Activated T-helper 2 cell treated with anti-CD3 and anti-CD28 coated beads, Interferon-gamma antibody, Interleukin-2, Interleukin-4, amounts not matched to agents 10 μg/mL and 5 μg/mL and 100 μg/mL, durations not matched to agents 14 hours and 24 hours and 36 hours (primary cell): ENCODE results near the gene SORCS2. TPM values are rescaled to one million over a fixed set of nuclear protein-coding genes. Genes with fewer than 3 reads are reported as not detected.

ENCODE experiments used
- DNase-seq: peaks from one replicate; pipeline ENCODE4 v3.0.0; 2021; ENCODE audit warnings: low spot score
- H3K27ac Mint-ChIP-seq: one replicate; pipeline ENCODE4 v1.8.0; 2021; ENCODE audit warnings: mixed read lengths
- H3K27me3 Mint-ChIP-seq: one replicate; pipeline ENCODE4 v1.8.0; 2021; ENCODE audit warnings: low read depth, mixed read lengths
- H3K36me3 Mint-ChIP-seq: one replicate; pipeline ENCODE4 v1.8.0; 2021; ENCODE audit warnings: low read depth, mixed read lengths
- H3K4me1 Mint-ChIP-seq: one replicate; pipeline ENCODE4 v1.8.0; 2021; ENCODE audit warnings: low read depth, mixed read lengths
- H3K4me3 Mint-ChIP-seq: one replicate; pipeline ENCODE4 v1.8.0; 2021; ENCODE audit warnings: low read depth, mild to moderate bottlenecking, moderate library complexity, mixed read lengths
- H3K9me3 Mint-ChIP-seq: one replicate; pipeline ENCODE4 v1.8.0; 2021; ENCODE audit warnings: mixed read lengths
- intact Hi-C: fragments of 100-400 bp; cut with micrococcal nuclease; formaldehyde crosslinking; loops from one replicate; pipeline ENCODE4 v1.15.1; 2023
- total RNA-seq: library from RNA; stranded (reverse); gene quantifications from 2 replicates; pipeline ENCODE4 v1.2.3, GENCODE V29; 2022

Gene SORCS2
- total RNA-seq, 1 donor from 2014 or later, result 0.02 TPM

DNA sequence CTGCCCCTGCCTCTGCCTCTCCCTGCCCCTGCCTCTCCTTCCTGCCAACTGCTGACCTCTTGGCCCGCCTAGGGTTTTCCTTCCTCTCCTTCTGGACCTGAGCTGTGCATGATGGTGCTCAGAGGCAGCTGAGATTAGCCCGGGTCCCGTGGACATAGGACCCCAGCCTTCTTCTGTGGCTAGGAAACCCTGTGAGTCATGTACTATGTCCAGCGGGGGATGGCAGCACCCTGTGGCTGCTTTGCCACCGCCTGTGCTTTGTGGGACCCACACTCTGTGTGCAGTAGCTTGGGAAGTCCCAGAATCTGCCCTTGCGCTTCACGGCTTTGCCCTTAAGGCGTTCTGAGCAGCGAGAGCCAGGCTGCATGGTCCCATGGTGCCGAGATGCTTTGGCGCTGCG lies 347.9 kb downstream of the SORCS2 start:
- no peaks in the 10 kb centered on the region for H3K4me1 Mint-ChIP-seq
- no peak overlapping the region for H3K27ac Mint-ChIP-seq
- H3K27me3 Mint-ChIP-seq, result no peaks in the 10 kb centered on the region
- H3K4me3 Mint-ChIP-seq, result no peak overlapping the region
- H3K36me3 Mint-ChIP-seq, result no peaks in the 10 kb centered on the region
- H3K9me3 Mint-ChIP-seq, result peaks cover 10% of the 10 kb centered on the region
- intact Hi-C loops, result no loop called here
- no peak for DNase-seq

DNA sequence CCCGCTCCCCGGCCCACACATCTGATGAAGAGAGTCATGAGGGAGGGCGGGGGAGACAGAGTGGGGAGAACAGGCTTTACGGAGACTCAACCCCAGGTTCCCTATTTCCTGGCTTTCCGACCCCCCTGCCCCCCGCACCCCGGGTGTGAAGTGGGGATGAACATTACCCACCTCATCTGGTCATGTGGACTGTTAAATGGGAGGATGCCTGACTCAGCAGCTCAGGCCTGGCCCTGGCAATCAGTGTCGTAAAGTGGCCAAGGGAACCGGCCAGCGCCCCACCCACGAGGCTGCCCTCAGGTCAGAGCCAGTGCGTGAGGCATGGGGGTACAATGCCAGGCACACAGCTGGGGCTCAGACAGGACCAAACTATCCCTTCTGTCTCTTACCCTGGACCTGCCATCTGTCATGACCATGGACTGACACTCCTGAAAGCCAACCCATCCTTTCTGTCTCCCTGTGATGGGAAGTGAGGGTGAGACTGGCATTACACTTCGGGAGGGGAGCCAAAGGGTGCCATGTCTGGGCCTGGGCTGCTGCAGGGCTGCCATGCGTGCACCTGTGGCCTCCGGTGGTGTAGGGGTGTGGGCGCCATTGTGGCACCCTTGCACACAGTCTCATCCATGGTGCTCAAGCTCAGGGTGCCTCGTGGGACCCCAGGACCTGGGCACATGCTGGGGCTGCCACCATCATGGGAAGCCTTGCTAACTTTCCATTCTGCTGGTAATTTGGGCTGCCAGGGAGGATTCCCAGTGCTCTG lies 348.5 kb downstream of the SORCS2 start:
- Mint-ChIP-seq H3K4me3 (no peak overlapping the region), H3K36me3 (no peaks in the 10 kb centered on the region), H3K4me1 (no peaks in the 10 kb centered on the region), H3K27ac (no peak overlapping the region), H3K27me3 (no peaks in the 10 kb centered on the region), H3K9me3 (peaks cover 10% of the 10 kb centered on the region)
- intact Hi-C loops, result no loop called here
- no peak for DNase-seq

DNA sequence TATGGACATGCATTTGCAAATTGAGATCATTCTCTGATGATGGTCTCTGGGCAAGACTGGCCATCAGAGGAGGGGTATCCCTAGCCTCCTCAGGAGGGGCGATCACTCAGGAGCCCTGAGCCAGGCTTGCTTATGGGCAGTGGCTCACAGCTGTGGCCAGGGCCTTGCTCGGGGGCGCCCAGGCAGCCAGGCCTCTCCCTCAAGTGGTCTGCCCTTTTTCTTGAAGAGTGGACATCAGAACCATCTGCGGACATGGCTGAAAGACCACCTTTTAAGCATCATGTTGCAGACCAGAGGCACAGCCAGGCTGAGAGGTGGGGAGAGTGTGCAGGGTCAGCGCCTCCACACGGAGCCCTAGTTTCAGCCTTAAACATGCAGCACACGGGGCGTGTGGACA lies 349.1 kb downstream of the SORCS2 start:
- Mint-ChIP-seq H3K27me3 (no peaks in the 10 kb centered on the region), H3K9me3 (peaks cover 10% of the 10 kb centered on the region), H3K4me3 (no peak overlapping the region), H3K36me3 (no peaks in the 10 kb centered on the region), H3K4me1 (no peaks in the 10 kb centered on the region), H3K27ac (no peak overlapping the region)
- no peak for DNase-seq
- intact Hi-C loops, result no loop called here

DNA sequence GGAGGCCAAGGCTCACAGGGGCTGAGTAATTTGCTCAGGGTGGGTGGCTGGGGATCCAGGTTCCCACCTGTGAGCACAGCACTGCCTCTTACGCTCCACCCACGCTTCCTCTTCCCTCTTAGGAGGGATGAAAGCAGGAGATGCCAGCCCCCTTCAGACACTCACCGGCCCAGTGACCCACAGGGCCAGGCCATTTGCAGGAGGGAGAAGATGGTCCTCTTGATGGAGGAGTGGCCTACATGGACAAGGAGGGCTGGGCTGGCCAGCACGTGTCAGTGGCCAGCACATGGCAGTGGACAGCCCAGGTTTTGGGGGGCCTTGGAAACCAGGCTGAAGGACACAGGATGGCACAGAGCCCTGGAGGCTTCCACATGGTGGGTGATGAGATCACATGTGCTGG lies 350.4 kb downstream of the SORCS2 start:
- H3K27ac Mint-ChIP-seq, result no peak overlapping the region
- H3K9me3 Mint-ChIP-seq, result peaks cover 10% of the 10 kb centered on the region
- H3K4me3 Mint-ChIP-seq, result no peak overlapping the region
- no peak for DNase-seq
- no peaks in the 10 kb centered on the region for H3K4me1 Mint-ChIP-seq
- intact Hi-C loops, result no loop called here
- no peaks in the 10 kb centered on the region for H3K36me3 Mint-ChIP-seq
- H3K27me3 Mint-ChIP-seq, result no peaks in the 10 kb centered on the region

DNA sequence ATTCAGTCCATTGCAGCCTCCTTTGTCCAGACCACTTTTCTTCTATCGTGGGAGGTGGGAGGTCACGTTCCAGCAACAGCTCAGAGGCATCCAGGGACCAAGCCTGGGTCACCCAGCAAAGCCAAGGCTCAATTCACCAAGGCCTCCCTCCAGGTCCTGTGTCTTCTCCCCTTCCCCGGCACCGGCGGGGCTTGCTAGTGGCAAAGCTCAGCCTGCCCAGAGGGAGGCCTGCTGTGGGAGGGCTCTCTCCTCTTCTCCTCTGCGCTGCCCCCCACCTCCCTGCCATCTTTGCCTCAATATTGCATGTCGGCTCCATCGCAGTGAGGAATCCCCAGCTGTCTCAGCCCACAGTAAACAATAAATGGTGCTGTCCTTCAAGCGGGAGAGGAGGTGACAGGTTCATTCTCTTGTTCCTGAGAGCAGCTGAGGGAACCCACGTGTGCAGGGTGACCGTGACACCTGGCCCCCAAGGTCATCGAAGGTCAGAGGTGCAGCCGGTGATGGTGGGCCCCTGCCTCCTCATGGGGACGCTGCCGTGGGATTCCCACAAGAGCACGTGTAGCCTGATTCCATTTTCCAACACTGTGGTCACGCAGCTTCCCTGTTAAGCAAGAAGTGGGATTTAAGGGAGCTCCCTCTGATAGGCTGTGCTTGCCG lies 353.9 kb downstream of the SORCS2 start:
- intact Hi-C loops, result no loop called here
- Mint-ChIP-seq H3K27me3 (no peaks in the 10 kb centered on the region), H3K4me3 (no peak overlapping the region), H3K9me3 (peaks cover 16% of the 10 kb centered on the region), H3K4me1 (no peaks in the 10 kb centered on the region), H3K27ac (no peak overlapping the region), H3K36me3 (no peaks in the 10 kb centered on the region)
- no peak for DNase-seq

DNA sequence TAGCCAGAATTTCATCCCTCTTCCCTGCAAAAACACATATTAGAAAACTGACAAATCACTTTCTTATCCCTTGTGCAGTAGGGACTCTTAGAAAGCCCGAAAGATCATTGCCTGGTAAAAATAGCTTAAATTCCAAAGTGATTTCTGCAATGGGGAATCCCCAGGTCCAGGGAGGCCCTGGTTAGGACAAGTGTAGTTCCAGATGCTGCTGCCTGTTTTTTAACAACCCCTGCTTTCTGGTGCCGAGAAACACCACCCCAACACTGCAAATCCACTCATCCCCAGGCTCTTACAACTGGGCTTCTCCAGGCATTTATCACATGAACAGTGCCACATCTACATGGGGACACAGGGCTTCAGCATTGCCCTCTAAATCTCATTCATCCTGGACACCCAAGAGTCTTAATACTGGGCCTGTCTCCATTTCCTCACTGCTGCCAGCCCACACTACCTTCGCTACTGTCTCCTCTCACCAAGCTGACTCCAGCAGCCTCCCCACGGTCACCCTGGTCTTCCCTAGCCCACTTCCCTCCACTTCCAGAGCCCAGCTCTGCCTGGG lies 354.6 kb downstream of the SORCS2 start:
- DNase-seq, result no peak
- H3K27me3 Mint-ChIP-seq, result no peaks in the 10 kb centered on the region
- peaks cover 17% of the 10 kb centered on the region for H3K9me3 Mint-ChIP-seq
- no peak overlapping the region for H3K27ac Mint-ChIP-seq
- no peaks in the 10 kb centered on the region for H3K36me3 Mint-ChIP-seq
- no peaks in the 10 kb centered on the region for H3K4me1 Mint-ChIP-seq
- intact Hi-C loops, result no loop called here
- H3K4me3 Mint-ChIP-seq, result no peak overlapping the region

DNA sequence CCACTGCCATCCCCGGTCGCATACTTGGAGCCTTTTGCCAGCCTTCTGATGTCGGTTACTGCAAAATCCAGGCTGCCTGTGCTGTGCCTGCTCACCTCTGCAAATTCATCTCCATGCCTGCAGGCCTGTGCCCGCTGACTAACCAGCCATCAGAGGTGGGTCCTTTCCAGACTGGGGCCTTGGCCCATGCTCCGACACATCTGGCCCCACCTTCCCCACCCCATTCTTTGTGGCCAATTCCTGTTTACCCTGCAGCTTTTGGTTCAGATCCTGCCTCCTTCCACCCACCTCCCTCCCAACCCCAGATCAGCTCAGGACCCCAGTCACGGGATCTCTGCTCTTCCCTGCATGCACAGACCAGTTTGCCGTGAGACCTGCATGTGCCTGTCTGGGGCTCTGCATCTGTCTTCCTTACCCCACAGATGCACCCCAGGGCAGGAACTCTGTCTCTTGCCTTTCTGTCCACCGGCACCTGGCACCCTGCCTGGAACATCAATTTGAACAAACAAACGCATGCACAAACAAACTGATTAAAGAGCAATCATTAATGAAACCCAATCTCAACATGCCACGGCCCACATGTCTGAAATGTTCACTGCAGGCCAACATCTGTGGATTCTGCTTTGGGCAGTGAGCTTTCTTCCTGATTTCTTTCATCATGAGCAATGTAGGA lies 355.2 kb downstream of the SORCS2 start:
- no peaks in the 10 kb centered on the region for H3K27me3 Mint-ChIP-seq

DNA sequence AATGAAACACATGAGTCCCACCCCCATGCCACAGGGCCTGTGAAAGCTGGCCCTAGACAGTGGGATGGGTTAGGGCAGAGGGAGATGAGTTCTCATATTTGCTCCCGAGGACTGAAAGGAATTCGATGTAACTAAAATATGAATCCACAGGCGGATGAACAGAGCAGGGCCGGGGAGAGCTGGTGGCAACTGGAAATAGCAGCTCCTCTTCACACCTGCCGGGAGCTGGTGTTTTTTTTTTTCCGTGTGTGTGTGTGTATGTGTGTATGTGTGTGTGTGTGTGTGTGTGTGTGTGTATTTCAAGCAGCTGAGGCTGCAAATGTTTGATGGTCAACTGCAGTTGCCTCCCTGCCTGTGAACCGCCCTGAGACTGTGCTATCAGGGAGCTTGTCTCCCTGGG lies 357.5 kb downstream of the SORCS2 start:
- intact Hi-C loops, result no loop called here
- Mint-ChIP-seq H3K4me3 (no peak overlapping the region), H3K4me1 (no peaks in the 10 kb centered on the region), H3K27me3 (no peaks in the 10 kb centered on the region), H3K27ac (no peak overlapping the region), H3K9me3 (peaks cover 32% of the 10 kb centered on the region), H3K36me3 (peaks cover 5% of the 10 kb centered on the region)
- DNase-seq, result no peak

More for the DNA sequence above, 355.2 kb downstream of the SORCS2 start:
- intact Hi-C loops, result no loop called here
- no peaks in the 10 kb centered on the region for H3K36me3 Mint-ChIP-seq
- no peak for DNase-seq
- peaks cover 16% of the 10 kb centered on the region for H3K9me3 Mint-ChIP-seq
- H3K27ac Mint-ChIP-seq, result no peak overlapping the region
- H3K4me3 Mint-ChIP-seq, result no peak overlapping the region
- H3K4me1 Mint-ChIP-seq, result no peaks in the 10 kb centered on the region

DNA sequence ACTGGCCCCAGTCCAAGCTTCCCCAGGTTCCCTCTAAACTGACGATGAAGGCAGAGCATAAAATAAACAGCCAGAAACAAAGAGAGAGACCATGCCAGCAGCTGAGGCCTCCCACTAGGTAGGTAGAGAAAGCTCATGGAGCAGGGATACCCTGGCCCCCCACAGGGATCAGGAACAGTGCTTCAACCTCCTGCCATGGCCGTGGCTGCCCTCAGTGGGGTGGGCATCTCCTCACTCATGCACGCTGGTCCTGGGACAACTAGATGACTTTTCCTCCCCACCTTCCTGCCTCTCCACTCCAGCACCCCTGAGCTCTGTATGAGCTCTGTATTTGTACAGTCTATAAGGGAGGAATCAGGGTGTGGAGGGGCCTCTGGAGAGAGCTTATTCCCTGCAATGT lies 360.1 kb downstream of the SORCS2 start:
- Mint-ChIP-seq H3K27me3 (no peaks in the 10 kb centered on the region), H3K27ac (no peak overlapping the region), H3K4me3 (no peak overlapping the region), H3K4me1 (no peaks in the 10 kb centered on the region), H3K9me3 (peaks cover 52% of the 10 kb centered on the region), H3K36me3 (peaks cover 5% of the 10 kb centered on the region)
- intact Hi-C loops, result no loop called here
- no peak for DNase-seq

DNA sequence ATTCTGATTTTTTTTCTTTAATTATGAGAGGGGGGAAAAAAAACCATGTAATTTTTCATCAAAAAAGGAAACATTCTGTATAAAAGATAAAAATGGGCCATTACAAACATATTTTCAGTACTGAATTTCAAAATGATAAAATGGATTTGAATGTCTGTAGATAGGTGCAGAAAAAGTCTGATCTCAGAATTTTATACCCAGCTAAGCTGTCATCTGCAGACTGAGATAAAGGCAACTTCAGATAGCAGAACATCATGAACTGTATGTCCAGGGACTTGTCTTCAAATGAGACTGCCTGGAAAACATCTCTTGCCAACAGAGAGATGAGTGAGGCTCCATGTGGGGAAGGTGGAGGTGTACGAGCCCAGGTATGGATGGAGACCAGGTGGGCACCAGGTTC lies 360.9 kb downstream of the SORCS2 start:
- Mint-ChIP-seq H3K9me3 (peaks cover 55% of the 10 kb centered on the region), H3K4me3 (no peak overlapping the region), H3K27ac (no peak overlapping the region), H3K36me3 (peaks cover 5% of the 10 kb centered on the region), H3K4me1 (no peaks in the 10 kb centered on the region), H3K27me3 (no peaks in the 10 kb centered on the region)
- DNase-seq, result no peak
- intact Hi-C loops, result no loop called here

DNA sequence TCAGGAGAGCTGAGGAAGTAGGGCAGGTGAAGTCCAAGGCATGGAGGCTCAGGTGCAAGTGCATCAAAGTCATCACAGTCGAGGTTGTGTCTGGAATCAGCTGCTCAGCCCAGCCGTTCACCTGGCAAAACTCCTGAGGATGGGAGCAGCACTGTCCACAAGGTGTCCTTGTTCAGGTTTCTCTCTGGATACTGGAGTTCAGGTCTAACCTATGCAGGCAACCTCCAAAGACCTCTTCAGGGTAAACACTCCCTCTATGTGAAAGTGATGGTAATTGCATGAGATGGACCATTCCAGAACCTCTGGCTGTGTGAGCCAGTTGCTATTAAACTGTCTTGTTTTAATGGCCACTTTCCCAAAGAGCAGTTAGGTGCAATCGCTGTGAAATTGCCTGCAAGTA lies 362.6 kb downstream of the SORCS2 start:
- DNase-seq, result no peak
- peaks cover 55% of the 10 kb centered on the region for H3K9me3 Mint-ChIP-seq
- H3K4me3 Mint-ChIP-seq, result no peak overlapping the region
- peaks cover 5% of the 10 kb centered on the region for H3K36me3 Mint-ChIP-seq
- no peak overlapping the region for H3K27ac Mint-ChIP-seq
- H3K27me3 Mint-ChIP-seq, result no peaks in the 10 kb centered on the region
- intact Hi-C loops, result no loop called here
- H3K4me1 Mint-ChIP-seq, result no peaks in the 10 kb centered on the region

DNA sequence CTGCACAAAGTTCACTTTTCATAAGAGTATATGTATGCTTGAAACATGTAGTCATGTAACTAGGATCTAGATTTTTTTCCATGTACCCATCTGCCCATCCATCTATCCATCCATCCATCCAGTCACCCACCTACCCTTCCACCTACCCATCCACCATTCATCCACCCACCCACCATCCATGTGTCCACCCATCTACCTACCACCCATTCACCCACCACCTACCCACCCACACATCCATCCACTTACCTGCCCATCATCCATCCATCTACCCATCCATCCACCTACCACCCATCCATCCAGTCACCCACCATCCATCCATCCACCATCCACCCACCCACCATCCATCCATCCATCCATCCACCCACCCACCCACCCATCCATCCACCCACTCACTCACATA lies 364.2 kb downstream of the SORCS2 start:
- Mint-ChIP-seq H3K4me3 (no peak overlapping the region), H3K9me3 (peaks cover 48% of the 10 kb centered on the region), H3K4me1 (no peaks in the 10 kb centered on the region), H3K36me3 (peaks cover 5% of the 10 kb centered on the region), H3K27ac (no peak overlapping the region), H3K27me3 (no peaks in the 10 kb centered on the region)
- no peak for DNase-seq
- intact Hi-C loops, result no loop called here

DNA sequence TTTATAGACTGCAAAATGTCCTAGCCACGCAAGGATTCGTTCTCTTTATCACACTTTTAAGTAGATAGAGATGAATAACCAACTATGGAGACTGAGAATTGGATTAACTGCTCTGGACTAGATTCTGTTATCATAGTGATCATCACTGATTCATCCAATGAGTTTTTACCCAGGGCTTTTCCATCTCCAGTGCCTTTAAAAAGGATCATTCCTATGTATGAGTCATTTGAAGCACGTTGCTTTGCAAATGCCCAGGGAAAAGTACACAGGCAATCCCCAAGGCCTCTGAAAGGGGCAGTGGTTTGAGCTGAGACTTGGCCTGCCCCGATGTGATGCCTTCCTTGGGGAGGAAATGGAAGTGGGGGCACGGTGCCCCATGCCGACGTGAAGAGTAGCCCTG lies 365.1 kb downstream of the SORCS2 start:
- no peaks in the 10 kb centered on the region for H3K4me1 Mint-ChIP-seq
- no peak overlapping the region for H3K27ac Mint-ChIP-seq
- H3K27me3 Mint-ChIP-seq, result no peaks in the 10 kb centered on the region
- intact Hi-C loops, result no loop called here
- peaks cover 46% of the 10 kb centered on the region for H3K9me3 Mint-ChIP-seq
- no peak overlapping the region for H3K4me3 Mint-ChIP-seq
- no peak for DNase-seq
- H3K36me3 Mint-ChIP-seq, result peaks cover 5% of the 10 kb centered on the region
